ENCODE data around the gene DCD.

- no peak for TF ChIP-seq RFX5 (IDR thresholded peaks at IDR 0.05; ENCODE audit: low read depth, low read length)
- no peak for TF ChIP-seq WRNIP1 (IDR thresholded peaks at IDR 0.05; ENCODE audit: borderline replicate concordance, low read depth, low read length)
These were observed 22.6 kb downstream of the DCD start for GRCh38 chr12:54625598-54625997.
